GM19193 (cell line): Measurements from ENCODE around the gene C19orf18.

Experiments used
- POLR2A ChIP-seq: IDR thresholded peaks from 4 replicates; pipeline ENCODE4 v1.6.1; 2011; ENCODE audit not compliant: insufficient read depth, insufficient read length; ENCODE audit errors: extremely low read depth

Gene C19orf18

GRCh38 chr19:57914531-57914930 lies 59.8 kb downstream of the C19orf18 start:
- no peak for TF ChIP-seq POLR2A
